Limb (tissue), 2 donors: ENCODE measurements around the gene ACTR2.

ENCODE experiments used
- DNase-seq, 2 donors: peaks; one replicate each; pipeline ENCODE4 v3.0.0-alpha.2; 2016; ENCODE audit errors: extremely low spot score in 2 of 2

Gene ACTR2

GRCh38 chr2:65278531-65278981 is 50.9 kb downstream of the ACTR2 start:
- DNase-seq = peak; percentile 27 to 36

- peak in 1 of 2 donors; percentile 3 for DNase-seq
Measured at GRCh38 chr2:65279756-65280155, 52.1 kb downstream of the ACTR2 start.

GRCh38 chr2:65281627-65282351 is 54.2 kb downstream of the ACTR2 start:
- peak; percentile 51 to 68 for DNase-seq

- DNase-seq = peak in 1 of 2 donors; percentile 28
Measured at GRCh38 chr2:65282477-65283053, 54.9 kb downstream of the ACTR2 start.

GRCh38 chr2:65287364-65287763 is 59.7 kb downstream of the ACTR2 start:
- DNase-seq = no peak

GRCh38 chr2:65291216-65292105 is 63.8 kb downstream of the ACTR2 start:
- DNase-seq = no peak

- peak in 1 of 2 donors; percentile 7 for DNase-seq
Measured at GRCh38 chr2:65292106-65292400, 64.4 kb downstream of the ACTR2 start.

GRCh38 chr2:65292461-65293011 is 64.9 kb downstream of the ACTR2 start:
- DNase-seq = peak; percentile 63 to 84

GRCh38 chr2:65293376-65293775 is 65.7 kb downstream of the ACTR2 start:
- no peak for DNase-seq

- no peak for DNase-seq
Measured at GRCh38 chr2:65294136-65294535, 66.5 kb downstream of the ACTR2 start.

- DNase-seq = no peak
Measured at GRCh38 chr2:65294701-65295100, 67.1 kb downstream of the ACTR2 start.

- DNase-seq = no peak
Measured at GRCh38 chr2:65296971-65297370, 69.3 kb downstream of the ACTR2 start.

GRCh38 chr2:65297544-65297943 is 69.9 kb downstream of the ACTR2 start:
- DNase-seq = no peak

GRCh38 chr2:65298089-65298488 is 70.5 kb downstream of the ACTR2 start:
- DNase-seq = no peak

GRCh38 chr2:65299246-65299645 is 71.6 kb downstream of the ACTR2 start:
- DNase-seq = no peak

GRCh38 chr2:65300134-65300760 is 72.6 kb downstream of the ACTR2 start:
- DNase-seq = peak in 1 of 2 donors; percentile 32

GRCh38 chr2:65300761-65301711 is 73.4 kb downstream of the ACTR2 start:
- DNase-seq = peak; percentile 62 to 67

GRCh38 chr2:65305934-65306333 is 78.3 kb downstream of the ACTR2 start:
- no peak for DNase-seq

GRCh38 chr2:65309699-65310098 is 82.1 kb downstream of the ACTR2 start:
- no peak for DNase-seq

GRCh38 chr2:65311049-65311448 is 83.4 kb downstream of the ACTR2 start:
- DNase-seq = no peak
